GM19043 (cell line): ENCODE measurements around the gene CRTC3.

Experiments used
- ATAC-seq: cut with Tn5 transposase; IDR thresholded peaks from one replicate; pipeline ENCODE4 v1.9.1; 2021; ENCODE audit warnings: low read depth; ENCODE audit not compliant: unreplicated experiment

CRTC3 gene

DNA sequence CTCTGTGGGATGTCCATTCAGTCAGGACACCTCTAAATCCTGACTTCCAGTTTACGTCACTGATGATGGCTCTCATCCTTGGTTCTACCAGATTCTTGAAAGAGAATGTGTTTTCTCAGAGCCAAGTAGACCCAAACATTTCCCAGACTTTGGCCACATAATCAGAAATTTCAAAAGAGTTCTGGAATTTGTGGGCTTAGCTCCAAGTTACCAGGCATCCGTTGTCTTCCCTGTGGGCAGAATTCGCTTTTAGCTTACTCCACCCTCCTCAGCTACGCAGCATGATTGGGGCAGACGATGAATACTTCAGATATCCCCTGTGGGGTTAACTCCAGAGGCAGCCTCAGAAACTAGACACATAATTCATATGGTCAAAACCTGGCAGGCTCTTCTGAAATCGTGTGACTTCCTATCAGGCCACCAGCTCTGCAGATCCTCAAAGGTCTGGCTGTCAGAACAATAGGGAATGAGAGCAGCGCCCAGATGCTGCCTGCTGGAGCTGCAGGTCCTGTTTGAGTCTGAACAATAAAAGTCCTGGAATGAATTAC lies 30.6 kb downstream of the CRTC3 start:
- no peak for ATAC-seq

DNA sequence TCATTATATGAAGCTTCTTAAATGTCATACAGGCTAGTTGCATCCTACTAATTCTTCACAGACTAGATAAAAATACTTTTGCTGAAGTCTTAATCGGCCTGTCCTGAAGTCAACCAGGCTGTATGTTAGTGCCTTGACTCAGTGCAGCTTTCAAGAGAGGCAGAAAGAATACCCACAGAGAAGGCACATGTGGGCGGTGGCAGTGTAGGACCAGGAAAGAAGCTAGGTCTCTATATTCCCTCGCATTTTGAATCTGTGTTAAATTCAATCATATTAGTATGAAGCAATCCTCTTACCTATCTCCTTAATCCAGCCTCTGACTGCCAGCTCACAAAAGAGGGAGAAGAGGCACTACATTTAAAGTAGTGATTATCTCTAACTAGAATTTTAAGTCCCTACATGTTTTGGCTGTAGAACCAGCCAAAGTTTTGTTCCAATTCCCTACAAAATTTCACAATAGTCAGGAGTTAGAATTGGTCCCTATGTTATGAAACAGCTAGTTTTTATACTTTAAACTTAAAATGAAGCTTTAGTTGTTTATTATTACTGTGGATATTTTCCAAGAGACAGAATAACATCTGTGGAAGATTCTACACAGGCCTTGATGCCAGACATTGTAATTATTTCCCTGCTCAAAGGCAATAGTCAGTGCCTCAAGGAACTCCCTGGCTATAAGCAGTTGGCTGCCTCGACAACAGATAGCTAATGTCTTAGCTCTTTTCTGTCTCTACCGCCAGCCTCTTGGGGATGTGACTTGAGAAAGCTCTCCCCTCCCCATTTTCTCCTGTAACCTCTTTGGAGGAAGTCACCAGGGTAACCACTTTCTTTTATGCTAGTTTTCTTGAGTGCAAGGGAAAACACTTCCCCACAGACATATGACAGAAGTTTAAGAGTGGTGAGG lies 31.9 kb downstream of the CRTC3 start:
- ATAC-seq = no peak

DNA sequence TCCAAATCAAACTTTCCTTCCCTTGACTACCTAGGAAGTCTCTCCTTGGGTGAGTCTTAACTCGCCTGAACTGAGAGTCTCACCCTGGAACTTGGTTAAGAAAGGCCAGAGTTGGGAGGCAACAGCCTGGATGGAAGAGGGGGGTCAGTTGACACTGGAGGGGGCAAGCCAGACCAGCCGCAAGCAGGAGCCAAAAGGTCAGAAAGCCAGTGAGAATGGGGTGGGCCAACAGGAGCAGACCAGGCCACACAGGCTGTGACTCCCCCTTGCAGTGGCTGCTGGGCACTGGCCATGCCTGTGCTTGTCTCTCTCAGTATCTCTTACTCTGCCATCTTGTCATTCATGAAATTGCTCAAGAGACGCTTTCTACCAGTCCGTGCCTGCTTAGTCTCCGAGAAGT lies 32.9 kb downstream of the CRTC3 start:
- no peak for ATAC-seq

DNA sequence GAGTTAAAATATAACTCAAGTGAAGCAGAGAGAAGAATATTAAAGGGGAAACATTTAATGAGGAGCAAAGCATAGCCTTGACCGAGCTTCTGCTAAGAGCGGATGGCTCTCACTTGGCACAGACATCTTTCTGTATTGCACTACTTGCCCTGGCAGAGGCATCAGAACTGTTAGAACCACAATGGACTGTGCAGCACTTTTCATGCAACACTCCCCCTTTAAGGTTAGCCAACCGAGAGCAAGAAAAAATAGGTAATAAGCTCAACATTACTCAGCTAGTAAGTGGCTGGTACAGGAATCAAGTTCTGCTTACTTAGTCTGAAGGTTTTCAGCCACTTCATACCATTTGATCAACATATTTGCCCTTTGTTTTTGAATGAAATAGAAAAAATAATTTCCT lies 33.7 kb downstream of the CRTC3 start:
- ATAC-seq = no peak

GRCh38 chr15:90564051-90564450 lies 34.3 kb downstream of the CRTC3 start:
- ATAC-seq = no peak

- ATAC-seq = no peak
Observed at GRCh38 chr15:90564590-90564989, 34.9 kb downstream of the CRTC3 start.

GRCh38 chr15:90565866-90566265 lies 36.1 kb downstream of the CRTC3 start:
- no peak for ATAC-seq

DNA sequence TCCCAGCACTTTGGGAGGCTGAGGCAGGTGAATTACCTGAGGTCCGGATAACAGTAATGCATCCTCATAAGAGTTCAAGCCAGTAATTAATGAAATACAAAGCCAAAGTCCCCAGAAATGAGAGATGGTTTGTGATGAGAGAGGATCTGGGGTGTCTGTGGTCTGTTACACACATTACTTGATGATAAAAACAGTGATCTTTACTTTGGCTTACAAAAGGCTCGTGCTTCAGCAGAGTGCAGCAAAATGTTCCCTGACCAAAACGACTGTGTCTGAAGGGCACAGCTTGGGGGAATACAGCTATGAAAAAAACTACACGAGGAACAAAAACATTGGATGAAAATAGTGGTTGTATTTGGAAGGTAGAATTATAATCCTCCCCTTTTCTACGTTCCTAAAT lies 40.9 kb downstream of the CRTC3 start:
- ATAC-seq = no peak

DNA sequence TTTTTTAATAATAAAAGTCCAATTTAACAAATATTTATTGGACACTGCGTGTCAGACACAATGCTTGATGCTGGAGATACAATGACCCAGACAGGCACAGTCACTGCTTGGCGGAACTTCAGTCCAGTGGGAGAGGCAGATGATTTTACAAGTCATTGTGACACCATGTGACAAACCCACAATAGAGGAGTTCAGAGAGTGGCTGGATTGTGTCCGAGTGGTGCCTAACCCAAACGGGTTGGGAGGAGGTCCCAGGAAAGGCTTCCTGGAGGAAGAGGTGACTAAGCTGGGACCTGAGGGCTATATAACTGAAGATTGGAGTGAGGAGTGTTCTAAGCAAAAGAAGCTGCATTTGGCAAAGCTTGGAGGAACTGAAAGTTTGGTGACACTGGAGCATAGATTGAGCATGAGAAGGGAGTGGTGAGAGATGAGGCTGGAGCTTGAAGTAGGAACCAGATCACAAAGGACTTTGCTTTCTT lies 41.4 kb downstream of the CRTC3 start:
- peak; percentile 52 for ATAC-seq

DNA sequence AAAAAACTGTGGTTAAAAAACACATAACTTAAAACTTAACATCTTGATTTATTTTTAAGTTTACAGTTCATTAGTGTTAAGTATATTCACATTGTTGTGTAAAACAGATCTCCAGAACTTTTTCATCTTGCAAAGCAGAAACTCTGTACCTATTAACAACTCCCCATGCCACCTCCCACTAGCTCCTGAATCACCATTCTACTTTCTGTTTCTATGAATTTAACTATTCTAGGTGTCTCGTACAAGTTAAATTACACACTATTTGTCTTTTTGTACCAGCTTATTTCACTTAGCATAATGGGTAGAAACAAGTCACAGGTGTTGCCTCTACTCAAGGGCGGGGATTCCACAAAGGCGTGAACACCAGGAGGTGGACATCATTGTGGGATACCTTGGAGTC lies 43.2 kb downstream of the CRTC3 start:
- no peak for ATAC-seq

DNA sequence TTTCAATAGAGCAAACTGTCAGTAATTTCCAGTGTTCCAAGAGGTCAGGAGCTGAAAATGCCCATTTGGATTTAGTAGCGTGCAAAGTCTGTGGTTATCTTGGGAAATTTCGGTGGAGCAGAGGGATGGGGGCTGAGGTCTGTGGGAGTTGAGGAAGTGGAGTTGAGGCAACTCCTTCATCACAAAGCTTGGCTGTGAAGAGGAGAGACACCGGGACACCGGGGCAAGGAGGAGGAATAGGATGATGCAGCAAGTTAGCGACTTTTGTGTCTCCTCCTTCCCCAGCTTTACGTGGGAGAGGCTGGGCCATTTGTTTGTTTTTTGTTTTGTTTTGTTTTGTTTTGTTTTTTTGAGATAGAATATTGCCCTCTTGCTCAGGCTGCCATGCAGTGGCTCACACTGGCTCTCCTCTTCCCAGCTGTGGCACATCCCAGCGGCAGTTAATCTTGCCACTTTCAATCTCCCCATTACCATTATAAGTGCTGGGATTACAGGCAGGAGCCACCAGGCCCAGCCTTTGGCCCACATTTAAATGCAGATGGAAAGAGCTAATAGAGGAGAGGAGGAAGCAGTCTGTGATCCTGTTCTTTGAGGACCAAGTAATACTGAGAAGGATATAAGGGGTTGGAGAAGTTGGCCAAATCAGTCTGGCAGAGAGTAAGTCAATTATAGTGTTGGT lies 47.1 kb downstream of the CRTC3 start:
- no peak for ATAC-seq

DNA sequence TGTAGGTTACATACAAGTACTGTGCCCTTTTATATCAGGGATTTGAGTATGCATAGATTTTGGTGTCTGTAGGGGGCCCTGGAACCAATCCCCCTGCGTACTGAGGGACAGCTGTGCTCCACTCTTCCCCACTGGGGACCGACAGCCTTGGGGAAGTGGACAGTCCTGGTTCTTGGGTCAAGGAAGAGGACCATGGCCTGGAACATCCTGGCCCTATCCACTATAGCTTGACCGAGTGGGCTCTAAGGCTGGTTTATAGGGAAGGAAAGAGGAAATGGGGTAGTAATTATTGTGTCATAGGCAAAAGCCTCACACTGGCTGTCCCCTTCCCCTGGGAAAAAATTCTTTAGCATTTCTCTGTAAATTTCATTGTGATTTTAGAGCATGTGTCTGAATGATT lies 49.5 kb downstream of the CRTC3 start:
- ATAC-seq = no peak

DNA sequence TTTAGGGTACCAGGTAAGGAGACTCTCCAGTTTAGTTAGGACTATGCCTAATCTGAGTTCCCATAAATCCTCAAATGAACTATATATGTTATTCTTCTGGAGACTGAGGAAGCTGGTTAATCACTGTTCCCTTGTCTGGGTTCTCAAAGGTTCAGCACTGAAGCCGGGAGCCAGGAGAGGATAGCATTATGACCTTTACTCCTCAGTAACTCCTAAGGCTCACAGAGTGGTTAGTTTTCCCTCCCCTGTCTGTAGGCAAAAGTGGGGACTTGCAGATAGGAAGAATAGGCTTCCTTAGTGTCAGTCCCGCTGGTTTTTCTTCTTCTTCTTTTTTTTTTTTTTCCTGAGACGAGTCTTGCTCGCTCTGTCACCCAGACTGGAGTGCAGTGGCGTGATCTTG lies 50.4 kb downstream of the CRTC3 start:
- ATAC-seq = no peak

DNA sequence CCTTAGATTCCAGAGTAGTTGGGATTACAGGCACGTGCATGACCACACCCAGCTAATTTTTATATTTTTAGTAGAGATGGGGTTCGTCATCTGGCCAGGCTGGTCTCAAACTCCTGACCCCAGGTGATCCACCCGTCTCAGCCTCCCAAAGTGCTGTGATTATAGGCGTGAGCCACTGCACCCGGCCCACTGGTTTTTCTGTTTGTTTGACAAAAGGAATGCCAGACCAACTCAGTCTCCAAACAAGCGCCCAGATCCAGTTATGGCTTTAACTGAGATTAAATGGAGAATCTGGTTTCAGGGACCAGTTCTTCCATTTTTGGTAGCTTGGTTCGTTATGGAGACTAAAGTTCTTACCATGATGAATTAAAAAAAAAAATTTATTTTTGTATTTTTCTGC lies 50.8 kb downstream of the CRTC3 start:
- no peak for ATAC-seq

DNA sequence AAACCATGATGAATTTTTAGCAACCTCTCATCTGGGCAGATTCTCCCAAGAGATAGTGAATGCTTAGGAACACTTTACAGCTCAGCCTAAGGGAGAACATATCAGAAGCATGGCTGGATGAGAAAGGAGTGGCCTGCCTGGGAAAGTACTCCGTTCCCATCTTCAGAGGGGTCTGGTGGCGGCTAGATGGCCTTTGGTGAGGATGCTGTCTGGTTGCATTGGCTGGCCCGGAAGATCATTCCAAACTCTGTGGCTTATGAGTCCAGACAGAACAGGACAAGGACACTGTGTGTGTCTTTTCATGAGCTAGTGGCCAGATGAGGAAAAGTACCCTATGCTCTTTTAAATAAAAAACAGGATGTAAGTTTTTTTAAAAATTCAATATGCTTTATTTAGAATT lies 51.2 kb downstream of the CRTC3 start:
- ATAC-seq = no peak

- ATAC-seq = no peak
Observed at GRCh38 chr15:90581771-90582352, 52.1 kb downstream of the CRTC3 start.

DNA sequence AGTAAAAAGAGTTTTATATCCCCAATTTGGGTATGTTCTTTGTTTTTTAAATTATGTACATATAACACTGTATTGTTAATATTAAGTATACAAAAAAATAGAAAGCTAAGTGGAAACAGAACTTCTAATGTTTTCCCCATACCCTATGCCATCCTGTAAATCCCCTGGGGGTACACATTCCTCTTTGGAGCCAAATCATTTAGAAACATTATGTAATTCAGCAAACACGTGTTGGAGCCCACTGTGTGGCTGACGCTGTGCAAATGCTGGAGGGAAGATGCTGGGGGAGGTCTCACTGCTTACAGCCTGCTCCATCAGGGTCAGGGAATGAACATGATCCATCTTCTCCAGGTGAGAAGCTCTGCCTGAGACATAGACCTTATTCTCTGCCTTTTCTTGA lies 52.8 kb downstream of the CRTC3 start:
- no peak for ATAC-seq

- ATAC-seq = no peak
Observed at GRCh38 chr15:90583471-90584252, 53.9 kb downstream of the CRTC3 start.

DNA sequence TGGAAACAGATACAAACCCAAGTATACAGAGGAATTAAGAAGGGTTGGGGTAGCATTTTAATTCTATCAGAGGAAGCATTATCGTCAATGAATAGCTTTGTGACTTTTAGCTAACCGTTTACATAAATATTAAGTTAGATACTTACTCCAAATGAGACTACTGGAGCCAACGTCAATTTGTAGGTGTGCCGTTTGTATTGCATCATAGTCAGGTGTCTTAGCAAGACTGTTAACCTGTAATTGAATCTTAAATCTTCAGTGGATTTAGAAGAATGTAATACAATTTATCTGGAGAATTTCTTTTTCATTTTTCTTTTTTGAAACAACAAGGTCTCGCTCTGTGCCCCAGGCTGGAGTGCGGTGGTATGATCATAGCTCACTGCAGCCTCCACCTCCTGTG lies 55.1 kb downstream of the CRTC3 start:
- ATAC-seq = no peak

DNA sequence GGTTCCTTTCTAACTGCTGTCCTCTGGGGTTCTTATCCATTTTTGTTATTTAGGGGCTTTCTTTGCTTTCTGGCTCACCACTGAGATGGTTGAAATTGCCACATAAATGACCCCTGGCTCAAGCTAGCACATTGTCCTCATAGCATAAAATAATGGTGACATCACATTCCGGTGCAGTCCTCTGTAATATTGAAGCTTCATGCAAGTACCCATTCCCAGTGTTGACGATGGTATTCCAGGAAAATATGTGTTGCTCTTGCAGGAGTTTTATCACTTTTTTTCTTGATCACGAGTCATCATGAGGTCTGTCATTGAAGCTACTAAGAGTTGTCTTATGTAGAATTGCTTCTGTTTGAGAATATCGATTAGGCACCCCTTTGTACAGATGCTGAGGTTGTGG lies 56.1 kb downstream of the CRTC3 start:
- no peak for ATAC-seq

DNA sequence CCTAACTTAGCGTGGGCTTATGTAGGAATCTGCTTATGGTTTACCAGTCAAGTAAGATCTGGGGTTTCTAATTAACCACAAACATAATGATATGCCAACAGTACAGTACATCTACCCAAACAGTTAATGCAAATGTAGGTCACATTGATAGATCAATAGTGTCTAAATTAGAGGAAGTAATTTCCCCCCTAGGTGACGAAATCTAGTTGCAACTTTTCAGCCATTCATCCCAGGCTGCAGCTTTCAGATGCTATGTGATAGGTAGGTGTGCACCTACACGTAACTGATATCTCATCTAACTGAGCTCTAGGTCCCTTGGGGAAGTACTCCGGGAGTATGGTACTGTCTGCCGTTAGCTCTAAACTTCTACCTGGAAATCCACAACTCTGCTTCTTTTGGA lies 57.2 kb downstream of the CRTC3 start:
- ATAC-seq = no peak
